HG02943 (cell line): ENCODE data around the gene KCP.
"Not testable (repeated sequence)": the region's sequence is repeated elsewhere in the genome, so short reads cannot be mapped to it uniquely, and the experiment has no call there.

ENCODE experiments used
- ATAC-seq: cut with Tn5 transposase; IDR thresholded peaks from one replicate; pipeline ENCODE4 v1.9.1; 2021; ENCODE audit warnings: mild to moderate bottlenecking, low read depth, moderate library complexity; ENCODE audit not compliant: unreplicated experiment

The KCP gene

GRCh38 chr7:128922496-128923410 is 12.2 kb upstream of the KCP start:
- no peak for ATAC-seq

GRCh38 chr7:128921866-128922440 is 11.4 kb upstream of the KCP start:
- ATAC-seq: no peak

- ATAC-seq: no peak
Observed at GRCh38 chr7:128920913-128921582, 10.5 kb upstream of the KCP start.

GRCh38 chr7:128919881-128920799 is 9.6 kb upstream of the KCP start:
- ATAC-seq: no peak

GRCh38 chr7:128919241-128919640 is 8.7 kb upstream of the KCP start:
- ATAC-seq: no peak

GRCh38 chr7:128918016-128918665 is 7.6 kb upstream of the KCP start:
- no peak for ATAC-seq

- no peak for ATAC-seq
Observed at GRCh38 chr7:128917122-128917521, 6.6 kb upstream of the KCP start.

- ATAC-seq: no peak
Observed at GRCh38 chr7:128916643-128916915, 6.1 kb upstream of the KCP start.

- ATAC-seq: no peak
Observed at GRCh38 chr7:128915841-128916642, 5.5 kb upstream of the KCP start.

GRCh38 chr7:128915271-128915819 is 4.8 kb upstream of the KCP start:
- no peak for ATAC-seq

GRCh38 chr7:128914566-128915151 is 4.2 kb upstream of the KCP start:
- no peak for ATAC-seq

- ATAC-seq: no peak
Observed at GRCh38 chr7:128913870-128914565, 3.5 kb upstream of the KCP start.

- ATAC-seq: not testable (repeated sequence)
Observed at GRCh38 chr7:128912709-128913495, 2.4 kb upstream of the KCP start.

- ATAC-seq: no peak
Observed at GRCh38 chr7:128912281-128912680, 1.8 kb upstream of the KCP start.

- no peak for ATAC-seq
Observed at GRCh38 chr7:128911423-128912031, 1.0 kb upstream of the KCP start.

GRCh38 chr7:128909625-128910568 is 612 bp downstream of the KCP start:
- no peak for ATAC-seq
